ENCODE data around the gene ECT2.
"Not testable (repeated sequence)": the region's sequence is repeated elsewhere in the genome, so short reads cannot be mapped to it uniquely, and the experiment has no call there.

The ECT2 gene

GRCh38 chr3:172750368-172751174 is at the start of gene ECT2:
Gene ECT2, plus strand, starts transcription at chr3:172750726. Its CDS starts 3,805 bp downstream, at chr3:172754531.
- peak within 1 kb of the TSS; percentile 87 for H3K4me3 ChIP-seq (ENCODE audit: low read length)
- DNase-seq (ENCODE audit: low read depth): peak; percentile 100
- TF ChIP-seq, protein P1, sequence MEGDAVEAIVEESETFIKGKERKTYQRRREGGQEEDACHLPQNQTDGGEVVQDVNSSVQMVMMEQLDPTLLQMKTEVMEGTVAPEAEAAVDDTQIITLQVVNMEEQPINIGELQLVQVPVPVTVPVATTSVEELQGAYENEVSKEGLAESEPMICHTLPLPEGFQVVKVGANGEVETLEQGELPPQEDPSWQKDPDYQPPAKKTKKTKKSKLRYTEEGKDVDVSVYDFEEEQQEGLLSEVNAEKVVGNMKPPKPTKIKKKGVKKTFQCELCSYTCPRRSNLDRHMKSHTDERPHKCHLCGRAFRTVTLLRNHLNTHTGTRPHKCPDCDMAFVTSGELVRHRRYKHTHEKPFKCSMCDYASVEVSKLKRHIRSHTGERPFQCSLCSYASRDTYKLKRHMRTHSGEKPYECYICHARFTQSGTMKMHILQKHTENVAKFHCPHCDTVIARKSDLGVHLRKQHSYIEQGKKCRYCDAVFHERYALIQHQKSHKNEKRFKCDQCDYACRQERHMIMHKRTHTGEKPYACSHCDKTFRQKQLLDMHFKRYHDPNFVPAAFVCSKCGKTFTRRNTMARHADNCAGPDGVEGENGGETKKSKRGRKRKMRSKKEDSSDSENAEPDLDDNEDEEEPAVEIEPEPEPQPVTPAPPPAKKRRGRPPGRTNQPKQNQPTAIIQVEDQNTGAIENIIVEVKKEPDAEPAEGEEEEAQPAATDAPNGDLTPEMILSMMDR (IDR thresholded peaks at IDR 0.05; ENCODE audit: insufficient read depth, low read depth, low read length, missing control alignments): peak; percentile 82

GRCh38 chr3:172700936-172701455 is 49.5 kb upstream of the ECT2 start:
- TF ChIP-seq, protein P1 (IDR thresholded peaks at IDR 0.05; ENCODE audit: insufficient read depth, low read depth, low read length, missing control alignments): no peak
- H3K4me3 ChIP-seq (ENCODE audit: low read length): no peak overlapping the region
- no peak for DNase-seq (ENCODE audit: low read depth)

- TF ChIP-seq, protein P1 (IDR thresholded peaks at IDR 0.05; ENCODE audit: insufficient read depth, low read depth, low read length, missing control alignments): no peak
- no peak overlapping the region for H3K4me3 ChIP-seq (ENCODE audit: low read length)
- DNase-seq (ENCODE audit: low read depth): no peak
These were observed 48.8 kb upstream of the ECT2 start for GRCh38 chr3:172701751-172702150.

- TF ChIP-seq, protein P1 (IDR thresholded peaks at IDR 0.05; ENCODE audit: insufficient read depth, low read depth, low read length, missing control alignments): no peak
- no peak overlapping the region for H3K4me3 ChIP-seq (ENCODE audit: low read length)
- no peak for DNase-seq (ENCODE audit: low read depth)
These were observed 48.3 kb upstream of the ECT2 start for GRCh38 chr3:172702256-172702655.

DNA sequence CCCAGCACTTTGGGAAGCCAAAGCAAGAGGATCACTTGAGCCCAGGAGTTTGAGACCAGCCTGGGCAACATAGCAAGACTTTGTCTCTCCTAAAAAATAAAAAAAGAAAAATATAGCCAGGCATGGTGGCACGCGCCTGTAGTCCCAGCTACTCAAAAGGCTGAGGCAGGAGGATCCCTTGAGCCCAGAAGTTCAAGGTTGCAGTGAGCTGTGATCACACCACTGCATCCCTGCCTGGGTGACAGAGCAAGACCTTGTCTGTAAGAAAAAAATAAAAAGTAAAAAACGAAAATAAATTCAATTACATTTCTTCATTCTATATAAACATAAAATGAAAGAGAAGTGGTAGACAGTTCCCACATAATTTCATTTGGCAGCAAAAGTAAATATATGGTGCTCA is 47.8 kb upstream of the ECT2 start:
- DNase-seq (ENCODE audit: low read depth); H3K4me3 ChIP-seq (ENCODE audit: low read length): not testable (repeated sequence)

DNA sequence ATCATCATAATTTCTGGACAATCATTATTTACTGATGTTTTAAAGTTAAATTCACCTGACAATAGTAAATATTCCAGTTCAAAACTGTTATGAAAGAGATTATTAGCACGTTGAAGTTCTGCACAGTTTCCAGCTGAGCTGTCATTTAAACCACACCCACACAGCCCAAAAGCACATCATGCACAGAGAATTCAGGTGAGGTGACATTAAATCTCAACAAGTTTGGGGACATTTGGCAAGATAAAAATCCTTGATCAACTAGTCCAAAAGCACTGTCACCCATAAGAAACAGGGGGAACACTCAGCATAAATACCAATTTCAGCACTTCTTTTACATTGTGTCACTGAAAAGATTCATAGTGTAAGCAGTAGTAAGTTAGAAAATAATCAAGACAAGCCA is 46.5 kb upstream of the ECT2 start:
- TF ChIP-seq, protein P1 (IDR thresholded peaks at IDR 0.05; ENCODE audit: insufficient read depth, low read depth, low read length, missing control alignments): no peak
- H3K4me3 ChIP-seq (ENCODE audit: low read length): no peak overlapping the region
- no peak for DNase-seq (ENCODE audit: low read depth)

GRCh38 chr3:172705170-172705569 is 45.4 kb upstream of the ECT2 start:
- DNase-seq (ENCODE audit: low read depth): no peak
- TF ChIP-seq, protein P1 (IDR thresholded peaks at IDR 0.05; ENCODE audit: insufficient read depth, low read depth, low read length, missing control alignments): no peak
- no peak overlapping the region for H3K4me3 ChIP-seq (ENCODE audit: low read length)
